ENCODE data around the gene ELMO2.
A peak's percentile ranks its signal among the peaks of the same experiment; 100 is the strongest.

Gene ELMO2

GRCh38 chr20:46353500-46354206 is 52.8 kb downstream of the ELMO2 start:
- no peak for DNase-seq

DNA sequence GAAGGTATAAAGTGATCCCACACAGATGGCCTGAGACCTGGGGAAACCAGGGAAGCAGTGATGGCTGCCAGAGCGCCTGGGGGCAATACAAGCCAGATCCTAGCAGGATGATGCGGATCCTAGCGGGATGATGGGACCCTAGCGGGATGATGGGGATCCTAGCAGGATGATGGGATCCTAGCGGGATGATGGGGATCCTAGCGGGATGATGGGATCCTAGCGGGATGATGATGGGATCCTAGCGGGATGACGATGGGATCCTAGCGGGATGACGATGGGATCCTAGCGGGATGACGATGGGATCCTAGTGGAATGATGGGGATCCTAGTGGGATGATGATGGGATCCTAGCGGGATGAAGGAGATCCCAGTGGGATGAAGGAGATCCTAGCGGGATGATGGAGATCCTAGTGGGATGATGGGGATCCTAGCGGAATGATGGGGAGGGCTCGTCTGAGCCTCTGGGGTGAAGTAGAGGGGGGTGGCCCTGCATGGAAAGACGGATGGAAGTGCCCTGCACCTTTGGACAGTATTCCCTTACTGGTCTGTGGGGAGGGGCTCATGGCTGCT is 54.0 kb downstream of the ELMO2 start:
- DNase-seq = no peak

DNA sequence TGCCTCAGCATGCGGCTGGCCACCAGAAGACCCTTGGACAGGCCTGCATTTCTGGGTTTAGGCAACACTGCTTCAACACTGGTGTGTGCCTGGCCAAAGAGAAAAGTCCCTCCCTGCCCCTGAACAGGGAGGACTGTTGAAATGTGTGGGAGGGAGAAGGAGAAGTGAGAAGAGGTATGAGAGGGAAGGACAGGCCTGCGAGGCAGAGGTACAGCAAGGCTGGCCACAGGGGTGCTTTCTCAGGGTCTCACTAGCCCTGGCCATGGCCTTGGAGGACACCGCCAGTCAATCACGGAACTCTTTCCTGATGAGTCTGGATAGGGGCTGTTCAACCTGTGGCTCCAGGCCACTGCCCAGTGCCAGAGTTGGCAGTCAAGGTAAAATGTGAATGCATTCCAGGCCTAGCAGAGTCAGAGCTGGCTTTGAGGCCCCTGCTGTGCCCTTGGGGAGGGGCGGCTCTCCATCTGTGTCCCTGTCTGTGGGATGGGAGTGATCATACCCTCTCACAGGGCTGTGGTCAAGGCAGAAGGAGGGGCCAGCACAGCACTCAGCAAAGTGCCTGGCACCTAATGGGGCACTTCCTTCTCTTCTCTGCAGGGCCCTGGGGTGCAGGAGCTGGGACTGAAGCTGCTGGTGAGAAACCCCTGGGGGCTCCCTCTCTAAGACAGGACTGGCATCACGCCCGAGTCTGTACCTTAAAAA is 54.9 kb downstream of the ELMO2 start:
- DNase-seq = no peak

DNA sequence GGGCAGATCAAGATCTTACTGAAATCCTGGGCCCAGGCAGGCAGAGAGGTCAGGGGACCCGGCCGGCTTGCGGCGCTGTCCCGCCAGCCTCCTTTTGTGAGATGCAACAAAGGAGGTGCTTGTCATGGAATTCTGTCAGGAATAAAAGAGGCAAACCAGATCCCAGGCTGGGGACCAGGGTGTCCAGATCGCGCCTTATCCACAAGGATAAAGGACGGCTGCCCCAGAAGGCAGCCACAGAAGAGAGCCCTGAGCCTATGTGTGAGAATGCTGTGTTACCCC is 55.5 kb downstream of the ELMO2 start:
- peak in 8 of 51 donors; percentile 6 to 33 (median 16) for DNase-seq

- peak in 17 of 51 donors; percentile 8 to 59 (median 33) for DNase-seq
These were observed 56.0 kb downstream of the ELMO2 start for GRCh38 chr20:46350201-46350985.

- DNase-seq = no peak
These were observed 56.7 kb downstream of the ELMO2 start for GRCh38 chr20:46349742-46350056.

DNA sequence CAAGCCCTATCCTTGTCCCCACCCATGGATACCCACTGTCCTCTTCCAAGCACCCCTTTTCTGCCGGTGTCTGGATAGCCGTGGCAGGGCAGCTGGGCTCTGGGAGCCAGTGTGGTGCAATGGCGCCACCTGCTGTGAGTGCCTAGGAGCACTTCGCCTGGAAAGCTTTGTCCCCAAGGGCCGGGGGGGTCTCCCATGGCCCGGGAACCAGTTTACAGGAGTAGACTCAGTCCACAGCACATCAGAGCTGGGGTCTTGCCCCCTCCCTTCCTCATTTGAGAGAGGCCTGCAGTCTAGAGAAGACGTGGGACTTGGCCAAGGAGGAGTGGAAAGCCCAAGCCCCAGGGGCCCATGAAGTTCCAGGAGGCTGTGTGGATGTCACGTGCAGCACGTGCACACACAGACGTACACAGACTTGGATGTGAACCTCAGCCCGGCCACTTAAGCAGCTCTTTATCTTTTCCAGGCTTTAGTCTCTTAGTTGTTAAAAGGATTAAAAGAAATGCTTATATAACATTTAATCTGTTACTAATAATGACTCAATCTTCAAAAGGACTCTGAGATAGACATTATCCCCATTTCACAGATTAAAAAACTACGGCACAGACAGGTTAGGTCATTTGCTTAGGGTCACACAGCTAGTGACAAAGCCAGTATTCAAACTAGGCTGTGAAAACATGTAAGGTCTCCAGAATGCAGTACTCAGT is 57.2 kb downstream of the ELMO2 start:
- DNase-seq = peak in 42 of 51 donors; percentile 8 to 76 (median 48)

DNA sequence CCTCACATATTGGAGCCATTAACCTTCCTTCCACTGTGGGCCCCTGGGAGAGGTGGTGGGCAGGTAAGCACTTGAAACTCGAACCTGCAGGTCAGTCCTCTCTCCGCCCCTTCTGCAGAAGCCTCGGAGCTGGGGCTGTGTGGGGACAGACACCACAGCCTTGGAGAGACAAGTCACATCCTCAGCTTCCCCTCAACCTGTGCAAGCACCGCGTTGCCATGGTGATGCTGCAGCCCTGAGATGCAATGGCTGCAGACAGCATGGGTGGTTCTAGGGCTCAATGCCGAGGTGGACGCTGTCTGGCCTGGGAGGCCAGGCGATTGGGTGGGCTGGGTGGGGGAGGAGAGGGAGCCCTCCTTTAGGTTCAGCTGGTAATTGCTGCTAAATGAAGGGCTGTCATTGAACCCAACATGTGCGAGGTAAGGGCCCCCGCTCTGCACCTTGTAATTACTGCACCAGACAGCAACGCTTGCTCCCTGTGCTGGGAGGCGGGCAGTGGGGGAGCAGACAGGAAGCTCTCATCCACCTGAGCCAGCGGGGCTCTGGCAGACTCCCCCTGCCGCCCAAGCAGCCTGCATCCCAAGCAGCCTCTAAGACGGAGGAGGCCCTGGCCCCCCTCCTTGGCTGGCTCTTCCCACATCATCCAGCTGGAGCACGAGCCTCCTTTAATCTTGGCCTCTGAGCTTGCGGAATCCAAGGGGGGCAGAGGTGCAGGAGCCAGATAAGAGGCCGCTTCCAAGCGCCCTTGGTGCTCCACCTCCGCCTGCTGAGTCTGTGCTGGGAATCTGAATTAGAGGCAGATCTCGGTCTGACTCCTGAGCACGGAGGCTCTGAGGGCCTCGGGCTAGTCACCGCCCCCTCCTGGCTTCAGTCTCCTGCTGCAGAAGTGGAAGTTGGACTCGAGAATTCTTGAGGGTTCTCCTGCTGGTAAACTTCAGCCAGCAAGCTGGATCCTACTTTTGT is 58.3 kb downstream of the ELMO2 start:
- peak in 16 of 51 donors; percentile 14 to 70 (median 38) for DNase-seq

DNA sequence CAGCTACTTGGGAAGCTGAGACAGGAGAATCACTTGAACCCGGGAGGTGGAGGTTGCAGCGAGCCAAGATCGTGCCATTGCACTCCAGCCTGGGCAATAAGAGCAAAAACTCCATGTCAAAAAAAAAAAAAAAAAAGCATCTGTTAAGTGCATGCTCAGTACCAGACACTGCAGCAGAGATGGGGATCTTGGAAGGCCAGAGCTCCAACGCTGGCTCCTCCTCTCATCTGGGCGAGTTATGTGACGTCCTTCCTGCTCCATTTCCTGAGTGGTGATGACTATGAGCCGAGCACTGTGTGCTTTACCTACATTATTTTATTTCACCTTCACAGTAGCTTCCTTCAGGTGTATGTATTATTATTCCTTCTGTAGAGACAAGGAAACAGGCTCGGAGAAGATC is 59.6 kb downstream of the ELMO2 start:
- no peak for DNase-seq

- DNase-seq = no peak
These were observed 61.8 kb downstream of the ELMO2 start for GRCh38 chr20:46344488-46345162.

DNA sequence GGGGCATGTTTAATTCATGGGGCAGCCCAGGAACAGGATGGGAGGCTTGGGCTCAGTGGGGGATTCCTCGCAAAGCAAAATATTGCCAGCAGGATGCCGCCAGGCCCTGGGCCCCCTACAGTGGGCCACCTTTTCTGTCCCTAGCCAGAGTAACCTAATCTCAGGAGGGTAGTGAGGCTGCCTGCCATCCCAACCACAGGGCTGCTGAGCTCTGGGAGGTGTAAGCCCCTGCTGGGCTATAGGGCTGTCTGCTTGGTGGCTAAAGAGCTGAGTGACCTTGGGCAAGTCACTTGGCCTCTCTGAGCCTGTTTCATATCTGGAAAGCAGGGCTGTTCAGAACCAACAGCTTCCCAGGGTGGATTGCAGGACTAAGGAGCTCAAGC is 62.4 kb downstream of the ELMO2 start:
- no peak for DNase-seq

DNA sequence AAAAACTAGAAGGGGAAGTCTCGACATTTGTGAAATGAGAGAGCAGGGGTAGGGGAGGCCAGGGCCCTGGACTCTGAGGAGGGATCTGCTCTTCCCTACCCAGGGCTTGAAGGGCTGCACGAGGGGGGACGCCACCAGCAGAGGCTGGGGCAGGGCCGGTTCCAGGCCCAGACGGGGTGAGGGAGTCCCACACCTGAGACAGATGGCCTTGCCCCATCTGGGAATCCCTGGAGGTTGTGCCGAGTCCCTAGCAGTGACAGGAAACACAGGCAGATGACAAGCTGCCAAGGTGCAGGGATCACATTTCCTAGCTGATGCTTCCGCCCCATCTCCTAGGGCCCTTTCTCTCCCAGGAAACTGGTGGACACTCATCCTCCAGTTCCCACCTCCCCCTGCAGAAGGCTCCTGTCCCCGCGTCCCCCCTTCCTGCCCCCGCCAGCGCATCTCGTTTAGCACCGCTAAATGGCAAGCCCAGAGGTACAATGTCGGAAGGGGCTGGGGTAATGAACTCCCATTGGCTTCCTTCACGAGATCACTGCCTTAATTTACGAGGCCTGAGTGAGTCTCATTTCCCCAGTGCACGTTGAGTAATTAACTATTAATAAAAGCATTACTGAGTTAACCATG is 63.0 kb downstream of the ELMO2 start:
- DNase-seq = no peak

GRCh38 chr20:46342451-46343347 is 63.7 kb downstream of the ELMO2 start:
- no peak for DNase-seq

- no peak for DNase-seq
These were observed 64.4 kb downstream of the ELMO2 start for GRCh38 chr20:46342010-46342378.

DNA sequence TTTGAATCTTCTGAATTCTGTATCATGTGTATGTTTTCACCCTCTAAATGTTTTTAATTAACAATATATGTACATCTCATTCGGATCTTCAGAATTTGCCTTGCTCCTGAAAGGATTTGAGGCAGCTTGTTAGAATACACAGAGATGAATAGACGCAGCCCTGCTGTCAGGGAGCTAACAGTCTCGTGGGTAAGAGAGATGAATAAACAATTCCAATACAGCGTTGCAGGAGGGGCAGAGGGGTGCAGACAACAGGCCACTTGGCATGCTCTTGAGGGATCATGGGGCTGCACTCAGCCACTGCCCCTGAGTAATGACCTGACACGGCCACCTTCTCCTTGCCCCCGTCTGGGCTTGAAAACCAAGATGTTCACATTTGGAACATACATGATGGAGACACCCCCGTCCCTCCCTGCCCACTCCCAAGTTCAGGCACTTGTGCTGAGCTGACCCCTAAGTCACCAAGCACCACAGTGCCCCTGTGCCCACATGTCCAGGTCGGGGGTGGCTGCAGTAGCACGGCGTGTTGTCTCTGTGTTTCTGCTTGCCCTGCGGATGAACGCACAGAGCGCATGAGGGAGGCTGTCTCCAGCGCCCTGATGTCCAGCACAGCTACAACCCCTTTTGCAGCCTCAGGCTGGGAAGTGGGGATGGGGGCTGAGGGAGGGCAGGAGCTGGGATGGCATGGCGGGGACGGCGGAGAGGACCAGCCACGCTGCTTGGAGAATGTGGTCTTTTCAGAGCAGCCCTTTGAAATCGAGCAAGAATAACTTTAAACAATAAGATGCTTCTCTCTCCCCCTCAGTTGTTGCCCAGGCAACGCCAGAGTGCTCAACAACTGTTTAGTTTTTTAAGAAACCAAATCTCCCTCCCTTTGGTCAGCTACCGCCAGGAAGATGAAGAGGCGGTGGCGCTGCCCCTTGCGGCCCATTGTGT is 65.1 kb downstream of the ELMO2 start:
- DNase-seq = peak in 3 of 51 donors; percentile 20 to 38 (median 29)

GRCh38 chr20:46339037-46339436 is 67.4 kb downstream of the ELMO2 start:
- no peak for DNase-seq

DNA sequence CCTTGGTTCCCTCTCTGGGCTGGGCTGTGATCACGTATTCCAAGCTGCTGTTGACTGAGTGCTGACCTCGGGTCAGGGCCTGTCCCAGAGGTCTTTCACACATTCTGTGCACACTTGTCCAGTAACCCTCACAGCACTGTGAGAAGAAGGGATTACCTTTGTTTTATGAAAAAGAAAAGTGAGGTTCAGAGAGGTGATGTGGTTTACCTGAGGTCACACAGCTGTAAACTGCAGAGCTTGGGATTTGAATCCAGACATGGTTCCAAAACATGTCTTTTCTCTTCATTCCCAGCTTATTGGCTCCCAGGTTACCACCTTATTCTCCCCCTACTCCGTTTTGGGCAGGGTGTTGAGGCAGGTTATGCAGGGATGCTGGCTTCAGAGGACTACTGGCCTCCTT is 69.7 kb downstream of the ELMO2 start:
- DNase-seq = no peak
